ENCODE measurements around the gene GPRIN3. TPM values are rescaled to one million over a fixed set of nuclear protein-coding genes. Genes with fewer than 3 reads are reported as not detected.
"Not testable (repeated sequence)": the region's sequence is repeated elsewhere in the genome, so short reads cannot be mapped to it uniquely, and the experiment has no call there.

Gene GPRIN3
- total RNA-seq, 3 donors from 2014 or later: 6.0 to 23.8 (median 23.7) TPM

DNA sequence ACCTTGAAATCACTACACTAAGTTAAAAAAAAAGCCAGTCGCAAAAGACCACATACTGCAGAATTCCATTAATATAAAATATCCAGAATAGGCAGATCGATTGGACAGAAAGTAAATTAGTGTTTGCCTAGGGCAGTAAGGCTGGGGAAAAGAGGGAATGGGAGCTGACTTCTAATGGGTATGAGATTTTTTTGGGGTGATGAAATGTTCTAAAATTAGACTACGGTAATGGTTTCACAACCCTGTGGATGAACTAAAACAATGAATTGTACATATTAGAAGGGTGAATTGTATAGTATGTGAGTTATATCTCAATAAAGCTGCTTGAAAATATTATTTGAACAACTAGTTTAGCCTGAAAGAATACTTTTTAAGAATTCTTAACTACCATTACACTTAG is 6.7 kb upstream of the GPRIN3 start:
- TF ChIP-seq, protein P1, sequence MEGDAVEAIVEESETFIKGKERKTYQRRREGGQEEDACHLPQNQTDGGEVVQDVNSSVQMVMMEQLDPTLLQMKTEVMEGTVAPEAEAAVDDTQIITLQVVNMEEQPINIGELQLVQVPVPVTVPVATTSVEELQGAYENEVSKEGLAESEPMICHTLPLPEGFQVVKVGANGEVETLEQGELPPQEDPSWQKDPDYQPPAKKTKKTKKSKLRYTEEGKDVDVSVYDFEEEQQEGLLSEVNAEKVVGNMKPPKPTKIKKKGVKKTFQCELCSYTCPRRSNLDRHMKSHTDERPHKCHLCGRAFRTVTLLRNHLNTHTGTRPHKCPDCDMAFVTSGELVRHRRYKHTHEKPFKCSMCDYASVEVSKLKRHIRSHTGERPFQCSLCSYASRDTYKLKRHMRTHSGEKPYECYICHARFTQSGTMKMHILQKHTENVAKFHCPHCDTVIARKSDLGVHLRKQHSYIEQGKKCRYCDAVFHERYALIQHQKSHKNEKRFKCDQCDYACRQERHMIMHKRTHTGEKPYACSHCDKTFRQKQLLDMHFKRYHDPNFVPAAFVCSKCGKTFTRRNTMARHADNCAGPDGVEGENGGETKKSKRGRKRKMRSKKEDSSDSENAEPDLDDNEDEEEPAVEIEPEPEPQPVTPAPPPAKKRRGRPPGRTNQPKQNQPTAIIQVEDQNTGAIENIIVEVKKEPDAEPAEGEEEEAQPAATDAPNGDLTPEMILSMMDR (IDR thresholded peaks at IDR 0.05): no peak
- Histone ChIP-seq H3K4me3 (no peak overlapping the region), H3K9me3 (no peaks in the 10 kb centered on the region), H3K4me1 (ENCODE audit: low read depth) (no peaks in the 10 kb centered on the region), H3K36me3 (ENCODE audit: low read depth) (no peaks in the 10 kb centered on the region)
- ATAC-seq: no peak
- intact Hi-C loops (cut with DNase I, micrococcal nuclease): no loop called here
- DNase-seq: no peak

DNA sequence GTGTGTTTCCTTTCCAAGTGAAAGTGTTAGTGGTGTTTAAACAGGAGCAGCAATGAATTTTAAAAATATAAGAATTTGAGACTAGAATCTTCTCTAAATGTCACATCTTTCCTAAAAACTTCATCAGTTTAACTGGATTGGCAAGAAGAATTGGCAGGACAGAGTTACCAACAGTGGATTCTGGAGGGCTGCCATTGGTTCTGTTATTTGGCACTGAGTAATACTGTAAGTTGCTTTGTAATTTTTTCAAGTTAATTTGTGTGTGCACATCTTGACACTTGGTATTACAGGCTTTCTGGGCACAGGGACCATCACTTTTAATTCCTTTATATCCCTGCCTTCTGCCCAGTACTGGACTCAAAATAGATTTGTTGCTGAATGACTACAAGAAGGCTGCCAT is 4.5 kb upstream of the GPRIN3 start:
- Histone ChIP-seq H3K4me3 (no peak overlapping the region), H3K9me3 (no peaks in the 10 kb centered on the region), H3K4me1 (ENCODE audit: low read depth) (peaks cover 4% of the 10 kb centered on the region), H3K36me3 (ENCODE audit: low read depth) (no peaks in the 10 kb centered on the region)
- TF ChIP-seq, protein P1 (IDR thresholded peaks at IDR 0.05): no peak
- DNase-seq: no peak
- intact Hi-C loops (cut with DNase I, micrococcal nuclease): no loop called here
- no peak for ATAC-seq

DNA sequence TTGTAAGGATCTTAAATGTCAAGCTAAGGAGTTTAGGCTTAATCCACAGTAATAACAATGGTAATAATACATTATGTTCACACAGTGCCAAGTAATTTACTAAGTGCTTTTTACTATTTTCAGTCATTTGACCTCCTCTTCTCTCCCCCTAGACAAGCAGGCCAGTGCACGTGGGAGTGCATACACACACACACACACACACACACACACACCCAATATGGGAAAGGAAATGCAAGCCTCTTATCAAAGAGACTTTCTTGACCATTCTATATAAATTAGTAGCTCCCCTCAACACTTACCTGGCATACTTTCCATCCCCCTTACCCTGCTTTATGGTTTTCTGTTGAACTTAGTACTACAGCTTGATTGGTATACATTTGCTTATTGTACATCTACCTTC is 3.8 kb upstream of the GPRIN3 start:
- ATAC-seq: no peak
- DNase-seq: no peak
- no peaks in the 10 kb centered on the region for H3K9me3 ChIP-seq
- H3K4me3 ChIP-seq: no peak overlapping the region
- no peaks in the 10 kb centered on the region for H3K36me3 ChIP-seq (ENCODE audit: low read depth)
- intact Hi-C loops (cut with DNase I, micrococcal nuclease): no loop called here
- H3K4me1 ChIP-seq (ENCODE audit: low read depth): peaks cover 4% of the 10 kb centered on the region
- TF ChIP-seq, protein P1 (IDR thresholded peaks at IDR 0.05): no peak

DNA sequence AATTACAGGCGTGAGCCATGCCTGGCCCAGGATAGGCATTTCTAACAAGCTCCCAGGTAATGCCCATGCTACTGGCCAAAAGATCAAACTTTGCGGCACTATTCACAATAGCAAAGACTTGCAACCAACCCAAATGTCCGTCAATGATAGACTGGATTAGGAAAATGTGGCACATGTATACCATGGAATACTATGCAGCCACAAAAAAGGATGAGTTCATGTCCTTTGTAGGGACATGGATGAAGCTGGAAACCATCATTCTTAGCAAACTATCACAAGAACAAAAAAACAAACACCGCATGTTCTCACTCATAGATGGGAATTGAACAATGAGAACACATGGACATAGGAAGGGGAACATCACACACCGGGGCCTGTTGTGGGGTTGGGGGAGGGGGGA is 1.6 kb upstream of the GPRIN3 start:
- not testable (repeated sequence) for DNase-seq; H3K36me3 ChIP-seq (ENCODE audit: low read depth); H3K9me3 ChIP-seq; ATAC-seq; H3K4me3 ChIP-seq
- intact Hi-C loops (cut with DNase I, micrococcal nuclease): loop anchor here in 1 of 2 donors (10.0 kb wide), 1 partner anchor 54 kb away; no protein-coding TSS in a partner anchor
- H3K4me1 ChIP-seq (ENCODE audit: low read depth): peaks cover 18% of the 10 kb centered on the region

DNA sequence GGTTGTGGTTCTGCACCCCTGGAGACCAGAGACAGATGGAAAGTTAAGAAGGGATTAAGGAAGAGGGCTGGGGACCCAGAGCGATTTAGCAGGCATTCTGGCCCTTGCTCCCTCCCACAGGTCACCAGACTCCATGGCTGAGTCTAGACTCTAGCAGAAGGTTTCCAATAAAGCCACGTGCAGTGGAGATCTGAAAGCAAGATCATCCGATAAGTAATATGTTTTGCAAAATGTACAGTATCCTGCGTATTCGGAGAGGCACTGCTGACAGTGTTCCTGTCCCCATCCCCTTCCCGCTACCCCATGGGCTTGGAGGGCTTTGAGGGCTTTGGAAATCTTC is 531 bp upstream of the GPRIN3 start:
- intact Hi-C loops (cut with DNase I, micrococcal nuclease): loop anchor here in 1 of 2 donors (10.0 kb wide), 1 partner anchor 53 kb away; no protein-coding TSS in a partner anchor
- peak; percentile 39 for ATAC-seq

DNA sequence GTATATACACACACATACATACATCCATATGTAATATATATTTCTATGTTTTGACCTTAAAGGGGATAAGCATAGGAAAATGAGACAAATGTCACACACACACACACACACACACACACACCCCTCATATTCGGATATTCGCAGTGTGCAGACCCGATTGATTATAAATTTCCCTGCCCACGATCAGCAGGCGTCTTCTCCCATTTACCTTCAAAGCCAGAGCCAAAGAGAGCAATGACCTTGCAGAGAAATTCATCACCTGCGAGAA is 488 bp downstream of the GPRIN3 start:
- no peaks in the 10 kb centered on the region for H3K36me3 ChIP-seq (ENCODE audit: low read depth)
- peaks cover 28% of the 10 kb centered on the region for H3K4me1 ChIP-seq (ENCODE audit: low read depth)
- ATAC-seq (no peak), DNase-seq (no peak)
- no peaks in the 10 kb centered on the region for H3K9me3 ChIP-seq
- H3K4me3 ChIP-seq: peak overlapping the region; percentile 65
- TF ChIP-seq, protein P1 (IDR thresholded peaks at IDR 0.05): no peak
- intact Hi-C loops (cut with DNase I, micrococcal nuclease): loop anchor here in 1 of 2 donors (10.0 kb wide), 1 partner anchor 52 kb away; no protein-coding TSS in a partner anchor

More for the DNA sequence above, 531 bp upstream of the GPRIN3 start:
- H3K9me3 ChIP-seq: no peaks in the 10 kb centered on the region
- DNase-seq: no peak
- peak overlapping the region; percentile 65 for H3K4me3 ChIP-seq
- TF ChIP-seq, protein P1 (IDR thresholded peaks at IDR 0.05): no peak
- H3K36me3 ChIP-seq (ENCODE audit: low read depth): no peaks in the 10 kb centered on the region
- H3K4me1 ChIP-seq (ENCODE audit: low read depth): peaks cover 18% of the 10 kb centered on the region
